Adrenal gland (tissue), 12 donors: ENCODE results near the gene PACRG. TPM values are rescaled to one million over a fixed set of nuclear protein-coding genes. Genes with fewer than 3 reads are reported as not detected.

Source experiments
- DNase-seq, 7 donors: peaks; one replicate each; pipeline ENCODE4 v3.0.0-alpha.2; 2019 to 2020
- H3K27ac ChIP-seq, 5 donors: fragments of 200-600 bp; sonication (generic) in 4 of 5; 1 replicate in 3 of 5; 2 replicates in 2 of 5; pipeline versions ENCODE4 v1.5.1 to v1.8.0; 2016 to 2020; ENCODE audit warnings: mild to moderate bottlenecking in 1 of 5
- H3K27me3 ChIP-seq: fragments of 200-600 bp; 2 replicates; pipeline ENCODE4 v1.8.0; 2021
- H3K36me3 ChIP-seq, 2 donors: fragments of 200-600 bp; replicated peaks in 1 of 2; 1 replicate in 1 of 2; 2 replicates in 1 of 2; pipeline versions ENCODE4 v1.5.1 to v1.8.0; 2018 to 2022
- H3K4me1 ChIP-seq, 2 donors: fragments of 200-600 bp; replicated peaks in 1 of 2; 1 replicate in 1 of 2; 2 replicates in 1 of 2; pipeline versions ENCODE4 v1.5.1 to v1.8.0; 2018 to 2021
- H3K4me3 ChIP-seq, 4 donors: fragments of 200-600 bp; sonication (generic) in 3 of 4; one replicate each; pipeline ENCODE4 v1.5.1; 2016 to 2018
- H3K9me3 ChIP-seq, 3 donors: fragments of 200-600 bp; sonication (generic) in 1 of 3; replicated peaks in 1 of 3; 1 replicate in 2 of 3; 2 replicates in 1 of 3; pipeline versions ENCODE4 v1.5.1 to v1.8.0; 2016 to 2021
- CTCF ChIP-seq, 6 experiments: fragments of 450-650 bp in 4 of 6; fragments of 200-600 bp in 2 of 6; sonication (generic) in 1 of 6; IDR thresholded peaks; 1 replicate in 5 of 6; 2 replicates in 1 of 6; pipeline versions ENCODE4 v1.5.1 to v1.8.0; 2016 to 2021; ENCODE audit warnings: antibody characterized with exemption in 6 of 6, mild to moderate bottlenecking in 2 of 6, moderate library complexity in 1 of 6
- POLR2A ChIP-seq, 2 donors: fragments of 450-650 bp; IDR thresholded peaks; one replicate each; pipeline ENCODE4 v1.6.1; 2017; ENCODE audit warnings: antibody characterized with exemption in 2 of 2, mild to moderate bottlenecking in 2 of 2, moderate library complexity in 1 of 2
- WGBS, 4 donors: extraction: QIAGEN DNeasy Blood & Tissue Kit in 2 of 4; methylation state at CpG; one replicate each; pipeline versions ENCODE4 v1.1.5 to v1.1.7; 2013 to 2017; 5-methylcytosine and 5-hydroxymethylcytosine counted together
- intact Hi-C, 2 donors: fragments of 100-400 bp; cut with DNase I; formaldehyde crosslinking; loops; one replicate each; pipeline versions ENCODE4 v1.14.1 to v1.15.0; 2022 to 2023
- polyA plus RNA-seq, 3 donors: library from polyadenylated mRNA; stranded (reverse); fragments of 200-250 nt in 2 of 3; fragments of 350-450 nt in 1 of 3; fragmentation: Illumina TruSeq in 1 of 3; extraction: RNeasy Lipid Tissue Mini Kit (QIAGEN cat#74804) in 1 of 3; gene quantifications; one replicate each; pipeline ENCODE4 v1.2.3, GENCODE V29; 2013 to 2014
- total RNA-seq, 9 donors: library from RNA; depleted of rRNA in 4 of 9; stranded (reverse); fragments of >200 nt in 4 of 9; fragments of 120-200 nt in 1 of 9; fragmentation: NEBNext Ultra II Directional in 1 of 9; extraction: Animal tissue kit (Norgen Biotek cat#: 25700) in 1 of 9; gene quantifications; one replicate each; pipeline versions ENCODE4 v1.1.0 to v1.2.4, GENCODE V29; 2013 to 2023
- donor health status: healthy with polysubstance abuse.
- donor health status: Bipolar disorder and iron deficiency.
- donor health status: DM: yes; HTN: yes; CAD: no.
- donor health status: DM: no; HTN: no; CAD: no.
- donor health status: DM: no; HTN: no; CAD: no.
- donor health status: DM: yes; HTN: yes; CAD: no.

The PACRG gene
- total and polyA plus RNA-seq, 12 donors = 0.18 to 6.1 (median 1.4) TPM

DNA sequence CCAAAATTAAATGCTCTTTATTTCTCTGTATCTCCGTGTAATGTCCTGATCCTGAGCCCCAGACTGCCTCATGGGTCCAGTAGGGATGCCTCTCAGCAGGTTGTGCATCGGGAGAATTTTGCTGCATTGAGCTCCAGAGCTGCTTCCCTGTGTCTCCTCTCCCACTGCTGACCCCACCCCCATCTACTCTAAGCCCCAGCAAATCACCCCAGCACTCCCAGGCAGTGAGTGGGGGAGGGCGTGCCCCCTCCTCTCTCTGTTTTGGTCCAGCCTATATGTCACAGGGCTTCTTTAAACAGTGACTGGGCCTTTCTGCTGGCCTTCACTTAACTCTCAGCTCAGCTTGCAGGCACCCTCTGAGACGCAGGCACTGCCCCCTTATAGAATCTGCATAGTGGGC is 458.0 kb downstream of the PACRG start:
- WGBS, 4 donors = 72 to 86% (median 77%) methylated on average over 4 of the region's 4 CpGs

GRCh38 chr6:163186527-163186926 is 458.8 kb downstream of the PACRG start:
- WGBS, 4 donors = 91 to 95% (median 93%) methylated on average over 14 of the region's 14 CpGs
- H3K27ac ChIP-seq = no peak overlapping the region
- no peak for TF ChIP-seq CTCF (IDR thresholded peaks at IDR 0.05)
- no peak for TF ChIP-seq POLR2A (IDR thresholded peaks at IDR 0.05)

More for the DNA sequence above, 458.0 kb downstream of the PACRG start:
- Histone ChIP-seq H3K4me1 (no peaks in the 10 kb centered on the region), H3K27me3 (no peaks in the 10 kb centered on the region), H3K36me3 (no peaks in the 10 kb centered on the region), H3K9me3 (no peaks in the 10 kb centered on the region), H3K4me3 (no peak overlapping the region), H3K27ac (no peak overlapping the region)
- TF ChIP-seq CTCF (IDR thresholded peaks at IDR 0.05) (no peak), POLR2A (IDR thresholded peaks at IDR 0.05) (no peak)
- DNase-seq = no peak
- intact Hi-C loops = loop anchor here (10.0 kb wide), 2 partner anchors 229 to 769 kb away; partner anchors contain the start of gene QKI (in 1 of the 2)

DNA sequence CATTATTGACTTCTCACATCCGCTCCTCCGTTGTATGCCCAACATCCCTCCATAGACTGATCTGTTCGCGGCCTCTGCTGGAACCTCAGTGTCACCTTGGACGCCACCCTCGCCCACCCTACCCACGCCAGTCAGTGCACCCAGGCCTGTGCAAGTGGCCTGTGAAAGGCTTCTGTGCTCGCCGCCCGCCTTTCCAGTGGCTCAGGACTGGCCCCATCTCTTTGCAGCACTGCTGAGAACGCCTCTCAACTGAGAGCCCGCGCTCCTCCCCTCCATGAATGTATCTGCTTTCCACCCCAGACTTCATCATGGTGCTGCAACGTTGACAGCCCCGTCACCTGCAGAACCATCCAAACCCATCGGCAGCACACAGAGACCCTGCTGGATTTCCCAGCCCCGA is 459.4 kb downstream of the PACRG start:
- no peaks in the 10 kb centered on the region for H3K27me3 ChIP-seq
- intact Hi-C loops = loop anchor here (10.0 kb wide), 2 partner anchors 228 to 768 kb away; partner anchors contain the start of gene QKI (in 1 of the 2)
- no peaks in the 10 kb centered on the region for H3K9me3 ChIP-seq
- H3K4me1 ChIP-seq = no peaks in the 10 kb centered on the region
- no peak for DNase-seq
- no peak overlapping the region for H3K4me3 ChIP-seq
- 95 to 97% (median 96%) methylated on average over 17 of the region's 17 CpGs for WGBS, 4 donors
- no peak overlapping the region for H3K27ac ChIP-seq
- H3K36me3 ChIP-seq = no peaks in the 10 kb centered on the region
- TF ChIP-seq CTCF (IDR thresholded peaks at IDR 0.05) (no peak), POLR2A (IDR thresholded peaks at IDR 0.05) (no peak)

More at GRCh38 chr6:163186527-163186926, 458.8 kb downstream of the PACRG start:
- DNase-seq = no peak
- Histone ChIP-seq H3K4me1 (no peaks in the 10 kb centered on the region), H3K27me3 (no peaks in the 10 kb centered on the region), H3K4me3 (no peak overlapping the region), H3K9me3 (no peaks in the 10 kb centered on the region), H3K36me3 (no peaks in the 10 kb centered on the region)
- intact Hi-C loops = loop anchor here (10.0 kb wide), 2 partner anchors 228 to 768 kb away; partner anchors contain the start of gene QKI (in 1 of the 2)

GRCh38 chr6:163187606-163188005 is 459.8 kb downstream of the PACRG start:
- intact Hi-C loops = loop anchor here (10.0 kb wide), 2 partner anchors 227 to 767 kb away; partner anchors contain the start of gene QKI (in 1 of the 2)
- TF ChIP-seq CTCF (IDR thresholded peaks at IDR 0.05) = no peak
- TF ChIP-seq POLR2A (IDR thresholded peaks at IDR 0.05) = no peak

More at GRCh38 chr6:163187606-163188005, 459.8 kb downstream of the PACRG start:
- Histone ChIP-seq H3K4me1 (no peaks in the 10 kb centered on the region), H3K4me3 (no peak overlapping the region), H3K9me3 (no peaks in the 10 kb centered on the region), H3K27me3 (no peaks in the 10 kb centered on the region), H3K27ac (no peak overlapping the region), H3K36me3 (no peaks in the 10 kb centered on the region)
- DNase-seq = no peak
- 93 to 97% (median 95%) methylated on average over 10 to 11 of the region's 11 CpGs for WGBS, 4 donors
